GM23338 (cell line): ENCODE measurements around the gene CECR2. TPM values are rescaled to one million over a fixed set of nuclear protein-coding genes. Genes with fewer than 3 reads are reported as not detected.

Source experiments
- ATAC-seq: fragments of 200-7000 bp; cut with Tn5 transposase; 3 replicates; pipeline ENCODE4 v1.9.1; 2020
- DNase-seq: peaks from one replicate; pipeline ENCODE4 v3.0.0-alpha.2; 2015; ENCODE audit warnings: low spot score
- H2AFZ ChIP-seq: fragments of 200-600 bp; sonication (generic); 2 replicates; pipeline ENCODE4 v1.8.0; 2016; ENCODE audit warnings: antibody characterized with exemption, mild to moderate bottlenecking, moderate library complexity
- H3F3A ChIP-seq: fragments of 200-600 bp; sonication (generic); replicated peaks from 2 replicates; pipeline ENCODE4 v1.8.0; 2017; ENCODE audit warnings: antibody characterized with exemption, mixed run types, low read depth
- H3K27ac ChIP-seq: fragments of 200-600 bp; sonication (generic); 2 replicates; pipeline ENCODE4 v1.6.1; 2016; ENCODE audit warnings: low read depth
- H3K27me3 ChIP-seq: fragments of 200-600 bp; sonication (generic); 2 replicates; pipeline ENCODE4 v1.8.0; 2016; ENCODE audit warnings: mild to moderate bottlenecking, mixed run types, moderate library complexity; ENCODE audit not compliant: insufficient read depth
- H3K36me3 ChIP-seq: fragments of 200-600 bp; sonication (generic); 2 replicates; pipeline ENCODE4 v1.8.0; 2016; ENCODE audit warnings: mild to moderate bottlenecking; ENCODE audit not compliant: insufficient read depth
- H3K4me1 ChIP-seq: fragments of 200-600 bp; sonication (generic); 2 replicates; pipeline ENCODE4 v1.8.0; 2016; ENCODE audit warnings: mild to moderate bottlenecking, moderate library complexity; ENCODE audit not compliant: insufficient read depth
- H3K4me2 ChIP-seq: fragments of 200-600 bp; sonication (generic); 2 replicates; pipeline ENCODE4 v1.7.1; 2017; ENCODE audit warnings: mixed run types
- H3K4me3 ChIP-seq: fragments of 200-600 bp; sonication (generic); 2 replicates; pipeline ENCODE4 v1.6.1; 2016; ENCODE audit warnings: mixed run types
- H3K79me2 ChIP-seq: fragments of 200-600 bp; sonication (generic); replicated peaks from 2 replicates; pipeline ENCODE4 v1.8.0; 2017; ENCODE audit warnings: mild to moderate bottlenecking; ENCODE audit not compliant: insufficient read depth
- H3K9me2 ChIP-seq: fragments of 200-600 bp; sonication (generic); 2 replicates; pipeline ENCODE4 v1.8.0; 2017; ENCODE audit not compliant: insufficient read depth
- H4K20me1 ChIP-seq: fragments of 200-600 bp; sonication (generic); replicated peaks from 2 replicates; pipeline ENCODE4 v1.8.0; 2017; ENCODE audit warnings: mild to moderate bottlenecking; ENCODE audit not compliant: insufficient read depth
- H3K27ac Mint-ChIP-seq: 2 replicates; pipeline ENCODE4 v1.8.0; 2020; ENCODE audit warnings: inconsistent platforms, mild to moderate bottlenecking, moderate library complexity, mixed read lengths
- H3K27me3 Mint-ChIP-seq: 3 replicates; pipeline ENCODE4 v1.8.0; 2022; ENCODE audit warnings: low read depth, mild to moderate bottlenecking, moderate library complexity, mixed read lengths, inconsistent platforms; ENCODE audit not compliant: insufficient read depth, poor library complexity
- H3K36me3 Mint-ChIP-seq: 3 replicates; pipeline ENCODE4 v1.8.0; 2021; ENCODE audit warnings: low read depth, mild to moderate bottlenecking, inconsistent platforms, moderate library complexity, mixed read lengths
- H3K4me1 Mint-ChIP-seq: 3 replicates; pipeline ENCODE4 v1.8.0; 2020; ENCODE audit warnings: mild to moderate bottlenecking, inconsistent platforms, mixed read lengths
- H3K4me3 Mint-ChIP-seq: 3 replicates; pipeline ENCODE4 v1.8.0; 2021; ENCODE audit warnings: moderate library complexity, mild to moderate bottlenecking, inconsistent platforms, mixed read lengths
- H3K9me3 Mint-ChIP-seq: 3 replicates; pipeline ENCODE4 v1.8.0; 2020; ENCODE audit warnings: moderate library complexity, mild to moderate bottlenecking, inconsistent platforms, mixed read lengths
- CREB1 ChIP-seq: fragments of 250-450 bp; sonication (Bioruptor Pico); IDR thresholded peaks from 2 replicates; pipeline ENCODE4 v1.5.0; 2020; ENCODE audit warnings: low read depth, mild to moderate bottlenecking, moderate library complexity
- CTCF ChIP-seq, 2 experiments: fragments of 200-600 bp in 1 of 2; sonication (generic) in 1 of 2; conservative IDR thresholded peaks; 2 replicates each; pipeline versions ENCODE4 v1.5.1 to v1.6.1; 2016 to 2017; ENCODE audit warnings: antibody characterized with exemption in 2 of 2, low read depth in 2 of 2, mild to moderate bottlenecking in 2 of 2, moderate library complexity in 1 of 2
- ETS1 ChIP-seq: IDR thresholded peaks from 2 replicates; pipeline ENCODE4 v1.6.1; 2016; ENCODE audit warnings: antibody characterized with exemption
- EZH2 ChIP-seq: fragments of 200-600 bp; sonication (generic); IDR thresholded peaks from one replicate; pipeline ENCODE4 v1.8.0; 2017; ENCODE audit warnings: antibody characterized with exemption, mild to moderate bottlenecking, low read depth; ENCODE audit not compliant: unreplicated experiment
- EZH2phosphoT487 ChIP-seq: fragments of 200-600 bp; sonication (generic); IDR thresholded peaks from one replicate; pipeline ENCODE4 v1.8.1; 2018; ENCODE audit warnings: antibody characterized with exemption; ENCODE audit not compliant: unreplicated experiment
- JUNB ChIP-seq: IDR thresholded peaks from one replicate; pipeline ENCODE4 v1.6.1; 2016; ENCODE audit warnings: antibody characterized with exemption; ENCODE audit not compliant: unreplicated experiment
- NANOG ChIP-seq: IDR thresholded peaks from 2 replicates; pipeline ENCODE4 v1.6.1; 2016; ENCODE audit warnings: antibody characterized with exemption, borderline replicate concordance
- POLR2AphosphoS5 ChIP-seq: IDR thresholded peaks from 2 replicates; pipeline ENCODE4 v1.6.1; 2016; ENCODE audit warnings: antibody characterized with exemption, low read depth
- REST ChIP-seq: IDR thresholded peaks from one replicate; pipeline ENCODE4 v1.6.1; 2018; ENCODE audit warnings: antibody characterized with exemption; ENCODE audit not compliant: unreplicated experiment
- STAT1 ChIP-seq: IDR thresholded peaks from one replicate; pipeline ENCODE4 v1.6.1; 2016; ENCODE audit warnings: antibody characterized with exemption; ENCODE audit not compliant: unreplicated experiment
- ZNF114 ChIP-seq: fragments of 250-450 bp; sonication (Bioruptor Pico); IDR thresholded peaks from 2 replicates; pipeline ENCODE4 v1.5.0; 2020; ENCODE audit warnings: mild to moderate bottlenecking, moderate library complexity
- ZNF331 ChIP-seq: fragments of 250-450 bp; sonication (Bioruptor Pico); IDR thresholded peaks from 2 replicates; pipeline ENCODE4 v1.5.0; 2020; ENCODE audit warnings: low read depth, mild to moderate bottlenecking, moderate library complexity
- ZNF462 ChIP-seq: fragments of 250-450 bp; sonication (Bioruptor Pico); IDR thresholded peaks from 2 replicates; pipeline ENCODE4 v1.5.0; 2020; ENCODE audit warnings: mild to moderate bottlenecking, moderate library complexity
- polyA plus RNA-seq: library from polyadenylated mRNA; unstranded; fragments of >200 nt; fragmentation: Nextera tagmentation; extraction: Ambion mirVana; gene quantifications from 2 replicates; pipeline ENCODE4 v1.2.1, GENCODE V29; 2016
- total RNA-seq: library from RNA; depleted of rRNA; stranded (reverse); fragments of >200 nt; shearing (Covaris generic); gene quantifications from 2 replicates; pipeline ENCODE4 v1.2.3, GENCODE V29; 2014

The CECR2 gene
- total and polyA plus RNA-seq, 2 experiments from 2014 or later: 18.4 to 110 TPM

GRCh38 chr22:17430412-17430811 is 61.2 kb downstream of the CECR2 start:
- Histone ChIP-seq H3K27me3 (no peaks in the 10 kb centered on the region), H3K4me2 (peak overlapping the region; percentile 57), H3K79me2 (peaks cover 100% of the 10 kb centered on the region), H3K4me1 (peaks cover 65% of the 10 kb centered on the region), H3K9me2 (0 out of 2 replicates have a peak, but pooled peaks cover 6% of the 10 kb centered on the region), H4K20me1 (peaks cover 83% of the 10 kb centered on the region), H2AFZ (no peak overlapping the region), H3K36me3 (no peaks in the 10 kb centered on the region), H3F3A (peaks cover 5% of the 10 kb centered on the region), H3K27ac (peak overlapping the region; percentile 90), H3K4me3 (no peak overlapping the region)
- peaks cover 8% of the 10 kb centered on the region; the same call in 2 of the 3 replicates for H3K36me3 Mint-ChIP-seq
- H3K9me3 Mint-ChIP-seq: no peaks in the 10 kb centered on the region
- TF ChIP-seq STAT1 (no peak), JUNB (no peak), EZH2phosphoT487 (no peak), POLR2AphosphoS5 (no peak), CREB1 (CRISPR knock-in tag) (no peak), ETS1 (no peak), REST (no peak), ZNF462 (no peak), ZNF331 (no peak), ZNF114 (no peak), EZH2 (no peak), NANOG (no peak), CTCF (conservative IDR thresholded peaks at IDR 0.05; ENCODE audit: low read depth in 2 of 2) (no peak)
- peak overlapping the region; percentile 32; the same call in 1 of the 3 replicates for H3K4me3 Mint-ChIP-seq
- peaks cover 63% of the 10 kb centered on the region for H3K4me1 Mint-ChIP-seq
- DNase-seq (no peak), ATAC-seq (peak; percentile 14; the same call in 1 of the 3 replicates)
- H3K27ac Mint-ChIP-seq: peak overlapping the region; percentile 95
- H3K27me3 Mint-ChIP-seq: peaks cover 1% of the 10 kb centered on the region
